Glomerular endothelial cell (primary cell): Measurements from ENCODE around the gene CYB5R4. TPM values are rescaled to one million over a fixed set of nuclear protein-coding genes. Genes with fewer than 3 reads are reported as not detected.
"Not testable (repeated sequence)": the region's sequence is repeated elsewhere in the genome, so short reads cannot be mapped to it uniquely, and the experiment has no call there.

Experiments used
- DNase-seq: peaks from one replicate; pipeline ENCODE4 v3.0.0-alpha.2; 2011; ENCODE audit warnings: low read depth, low spot score; ENCODE audit errors: extremely low read depth
- total RNA-seq: library from RNA; depleted of rRNA; stranded (reverse); fragments of >200 nt; gene quantifications from 2 replicates; pipeline ENCODE4 v1.2.3, GENCODE V29; 2015

The CYB5R4 gene
- total RNA-seq, 1 donor from 2014 or later, result 12.0 TPM

DNA sequence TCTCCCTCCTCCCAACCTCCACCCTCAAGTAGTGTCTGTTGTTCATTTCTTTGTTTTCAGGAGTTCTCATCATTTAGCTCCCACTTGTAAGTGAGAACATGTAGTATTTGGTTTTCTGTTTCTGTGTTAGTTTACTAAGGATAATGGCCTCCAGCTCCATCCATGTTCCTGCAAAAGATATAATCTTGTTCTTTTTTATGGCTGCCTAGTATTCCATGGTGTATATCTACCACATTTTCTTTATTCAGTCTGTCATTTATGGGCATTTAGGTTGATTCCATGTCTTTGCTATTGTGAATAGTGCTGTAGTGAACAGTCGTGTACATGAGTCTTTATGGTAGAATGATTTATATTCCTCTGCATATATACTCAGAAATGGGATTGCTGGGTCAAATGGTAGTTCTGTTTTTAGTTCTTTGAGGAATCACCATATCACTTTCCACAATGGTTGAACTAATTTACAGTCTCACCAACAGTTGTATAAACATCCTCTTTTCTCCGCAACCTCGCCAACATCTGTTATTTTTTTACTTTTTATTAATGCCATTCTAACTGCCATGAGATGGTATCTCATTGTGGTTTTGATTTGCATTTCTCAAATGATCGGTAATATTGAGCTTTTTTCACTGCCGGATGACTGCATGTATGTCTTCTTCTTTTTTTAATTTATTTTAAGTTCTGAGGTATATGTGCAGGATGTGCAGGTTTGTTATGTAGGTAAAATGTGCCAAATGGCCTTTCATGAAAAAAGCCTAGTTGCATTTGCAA is 48.3 kb downstream of the CYB5R4 start:
- not testable (repeated sequence) for DNase-seq

DNA sequence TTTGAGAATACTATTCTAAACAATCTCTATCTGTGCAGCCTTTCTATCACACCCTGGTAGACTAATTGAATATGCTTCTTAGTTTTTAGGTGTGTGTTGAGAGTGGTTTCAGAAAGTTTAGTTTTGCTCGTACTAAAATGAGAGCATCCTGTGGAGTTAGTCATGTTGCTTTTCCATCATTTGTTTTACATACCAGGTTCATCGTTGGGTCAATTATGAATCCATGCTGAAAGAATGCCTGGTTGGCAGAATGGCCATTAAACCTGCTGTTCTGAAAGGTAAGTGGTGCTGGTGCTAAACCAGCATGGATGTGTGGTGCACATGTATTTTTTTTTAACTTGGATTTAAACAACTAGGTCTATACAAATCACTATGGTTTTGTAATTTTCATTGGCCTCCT is 49.3 kb downstream of the CYB5R4 start:
- DNase-seq, result no peak

- no peak for DNase-seq
These were observed 51.8 kb downstream of the CYB5R4 start for GRCh38 chr6:83911278-83911677.

DNA sequence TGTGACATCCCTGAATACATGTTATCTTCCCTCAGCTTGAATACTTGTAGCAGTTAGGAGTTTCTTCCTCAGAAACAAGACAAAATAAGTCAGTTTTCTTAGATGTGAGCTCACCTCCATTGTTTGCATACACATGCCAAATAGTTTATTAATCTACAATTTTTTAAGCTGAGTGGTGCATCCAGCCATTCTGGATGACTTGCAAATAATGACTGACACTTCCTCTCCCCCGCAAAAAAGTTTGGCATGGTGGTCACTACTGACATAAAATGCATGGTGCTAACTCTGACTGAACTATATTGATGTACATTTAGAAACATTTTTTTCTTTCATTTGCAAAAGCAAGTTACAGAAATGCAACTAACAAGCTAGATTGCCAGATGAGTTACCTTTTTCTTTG is 55.5 kb downstream of the CYB5R4 start:
- no peak for DNase-seq

DNA sequence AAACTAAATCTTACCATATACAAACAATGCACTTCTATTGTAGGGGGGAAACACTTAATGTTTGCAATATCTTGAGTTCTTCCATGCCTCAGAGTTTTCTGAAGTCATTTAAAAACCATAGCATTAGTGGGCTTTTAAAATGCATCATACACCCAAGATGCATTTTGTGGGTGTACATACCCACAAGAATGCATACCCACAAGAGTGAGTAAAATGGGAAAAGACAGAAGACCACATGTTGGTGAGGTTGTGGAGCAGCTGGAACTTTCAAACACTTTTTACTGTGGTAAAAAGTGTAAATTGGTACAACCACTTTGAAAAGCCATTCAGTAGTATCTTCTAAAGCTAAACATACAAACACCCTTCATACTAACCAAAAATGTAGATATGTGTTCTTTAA is 57.5 kb downstream of the CYB5R4 start:
- no peak for DNase-seq

GRCh38 chr6:83920017-83920416 is 60.5 kb downstream of the CYB5R4 start:
- no peak for DNase-seq

GRCh38 chr6:83921315-83921714 is 61.8 kb downstream of the CYB5R4 start:
- DNase-seq, result no peak

- DNase-seq, result no peak
These were observed 68.0 kb downstream of the CYB5R4 start for GRCh38 chr6:83927470-83927869.

DNA sequence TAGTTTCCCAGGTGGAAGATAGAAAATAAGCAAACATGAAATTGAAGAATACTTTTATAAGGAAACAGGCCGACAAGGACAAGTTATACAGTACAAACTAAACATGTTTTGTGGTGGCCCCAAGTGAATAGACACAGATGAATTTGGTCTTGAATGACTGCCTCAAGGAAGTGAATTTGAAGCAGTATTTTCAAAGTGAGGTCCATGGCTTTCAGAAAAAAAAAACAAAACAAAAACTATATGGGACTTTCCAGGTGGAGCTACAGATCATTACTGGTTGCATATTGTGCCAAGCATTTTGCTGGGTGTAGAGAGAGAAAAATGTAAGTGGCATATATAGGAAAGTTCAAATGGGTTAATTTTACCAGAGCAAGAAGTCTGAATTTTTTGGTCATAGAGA is 68.8 kb downstream of the CYB5R4 start:
- no peak for DNase-seq

- not testable (repeated sequence) for DNase-seq
These were observed 86.8 kb downstream of the CYB5R4 start for GRCh38 chr6:83946201-83946833.

DNA sequence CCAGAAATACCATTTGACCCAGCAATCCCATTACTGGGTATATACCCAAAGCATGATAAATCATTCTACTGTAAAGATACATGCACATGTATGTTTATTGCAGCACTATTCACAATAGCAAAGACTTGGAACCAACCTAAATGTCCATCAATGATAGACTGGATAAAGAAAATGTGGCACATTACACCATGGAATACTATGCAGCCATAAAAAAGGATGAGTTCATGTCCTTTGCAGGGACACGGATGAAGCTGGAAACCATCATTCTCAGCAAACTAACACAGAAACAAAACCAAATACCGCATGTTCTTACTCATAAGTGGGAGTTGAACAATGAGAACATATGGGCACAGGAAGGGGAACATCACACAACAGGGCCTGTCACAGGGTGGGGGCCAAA is 88.5 kb downstream of the CYB5R4 start:
- DNase-seq, result not testable (repeated sequence)

DNA sequence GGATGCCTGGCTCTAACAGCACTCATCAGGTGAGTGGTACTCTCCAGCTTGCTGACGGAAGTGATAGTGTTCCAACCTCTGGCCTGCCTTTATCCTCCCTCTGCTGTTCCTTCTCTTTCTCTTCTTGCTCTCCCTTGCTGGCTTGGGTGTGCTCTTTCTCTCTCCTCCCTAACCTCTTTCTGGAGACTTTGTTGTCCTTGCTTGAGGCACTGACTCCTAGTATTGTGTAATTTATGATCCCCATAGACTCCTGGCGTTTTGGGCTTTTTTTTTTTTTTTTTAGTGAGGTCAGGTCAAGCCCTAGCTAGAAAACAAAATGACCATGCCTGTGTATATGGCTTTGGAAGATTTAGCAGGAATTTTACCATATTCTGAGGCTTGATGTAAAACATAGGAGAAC is 89.4 kb downstream of the CYB5R4 start:
- no peak for DNase-seq

GRCh38 chr6:83951423-83951822 is 91.9 kb downstream of the CYB5R4 start:
- DNase-seq, result not testable (repeated sequence)

DNA sequence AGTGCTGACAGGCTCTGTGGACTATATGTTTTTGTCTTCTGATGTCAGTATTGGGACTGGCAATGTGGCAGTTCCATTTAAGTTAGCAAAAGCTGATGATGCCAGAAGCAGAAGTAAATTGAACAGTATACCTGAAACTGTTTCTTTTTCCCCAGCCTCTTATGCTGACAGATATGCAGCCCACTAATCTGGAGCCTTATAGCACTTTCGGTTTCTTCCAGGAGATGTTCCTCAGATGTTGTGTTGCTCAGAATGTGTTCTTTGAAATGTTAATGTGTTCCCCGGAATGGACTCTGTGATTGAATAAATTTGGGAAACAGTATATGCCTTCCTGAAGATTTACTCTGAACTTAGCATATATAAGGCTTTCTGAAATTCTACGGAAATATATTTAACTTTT is 93.3 kb downstream of the CYB5R4 start:
- no peak for DNase-seq

DNA sequence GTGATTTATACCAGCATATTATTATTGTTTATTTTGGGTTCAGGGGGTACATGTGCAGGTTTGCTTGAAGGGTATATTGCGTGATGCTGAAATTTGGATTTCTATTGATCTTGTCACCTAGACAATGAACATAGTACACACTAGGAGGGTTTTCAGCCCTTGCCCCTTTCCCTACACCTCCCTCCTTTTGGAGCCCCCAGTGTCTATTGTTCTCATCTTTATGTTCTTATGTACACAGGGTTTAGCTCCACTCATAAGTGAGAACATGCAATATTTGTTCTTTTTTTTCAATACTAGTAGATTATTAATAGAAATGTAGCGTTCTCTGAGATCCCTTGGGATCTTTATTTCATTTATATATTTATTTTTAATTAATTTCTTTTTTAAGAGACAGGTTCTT is 94.9 kb downstream of the CYB5R4 start:
- DNase-seq, result no peak

DNA sequence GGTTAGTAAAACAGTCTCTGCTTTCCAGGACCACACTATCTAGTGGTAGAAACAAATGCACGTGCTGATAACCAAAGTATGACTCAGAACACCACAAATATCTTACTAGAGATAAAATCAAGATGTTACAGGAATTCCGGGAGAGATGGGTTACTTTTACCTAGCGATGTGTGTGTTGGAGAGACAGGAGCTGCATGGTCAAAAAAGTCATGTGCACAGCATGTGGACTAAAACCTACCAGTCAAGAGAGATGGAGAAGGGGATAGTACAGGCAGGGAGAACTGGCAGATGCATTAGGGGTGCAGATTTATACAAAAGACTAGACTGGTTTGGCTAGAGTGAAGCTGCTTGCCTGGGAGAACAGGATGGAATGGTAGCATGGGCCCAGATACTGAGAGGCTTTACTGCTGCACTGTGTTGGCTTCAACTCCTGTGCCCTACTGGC is 98.8 kb downstream of the CYB5R4 start:
- no peak for DNase-seq

DNA sequence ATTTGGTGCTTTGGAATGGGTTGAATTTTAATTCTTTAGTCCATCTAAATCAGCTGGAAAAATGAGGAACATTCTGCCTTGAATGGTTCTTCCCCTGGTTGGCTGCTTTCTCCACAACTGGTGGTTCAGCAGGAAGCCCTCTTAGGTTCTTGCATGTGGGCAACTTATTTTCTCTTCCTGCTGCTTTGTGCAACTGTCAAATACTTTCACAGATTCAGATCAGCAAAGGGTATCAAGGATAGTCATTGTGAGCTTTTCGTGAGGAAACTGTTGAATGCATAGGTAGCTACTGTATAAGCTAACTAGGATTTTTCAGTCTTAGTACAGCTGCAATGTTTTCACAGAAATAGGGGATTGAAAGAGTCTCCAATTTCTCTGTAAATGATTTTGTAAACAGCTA is 101.2 kb downstream of the CYB5R4 start:
- DNase-seq, result no peak

DNA sequence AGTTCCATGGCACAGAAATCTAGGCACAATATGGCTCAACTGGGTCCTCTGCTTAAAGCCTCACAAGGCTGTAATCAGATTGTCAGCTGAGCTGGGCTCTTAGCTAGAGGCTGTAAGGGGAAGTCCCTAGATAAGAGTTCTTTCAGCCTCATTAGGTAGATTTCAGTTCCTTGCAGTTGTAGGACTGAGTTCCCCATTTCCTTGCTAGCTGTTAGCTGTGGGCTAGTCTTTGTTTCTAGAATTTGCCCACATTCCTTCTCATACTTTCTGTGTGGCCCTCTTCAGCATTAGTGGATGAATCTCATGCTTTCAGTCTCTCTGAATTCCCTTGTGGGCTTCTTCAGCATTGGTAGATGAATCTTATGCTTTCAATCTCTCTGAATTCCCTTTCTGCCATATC is 103.1 kb downstream of the CYB5R4 start:
- no peak for DNase-seq

DNA sequence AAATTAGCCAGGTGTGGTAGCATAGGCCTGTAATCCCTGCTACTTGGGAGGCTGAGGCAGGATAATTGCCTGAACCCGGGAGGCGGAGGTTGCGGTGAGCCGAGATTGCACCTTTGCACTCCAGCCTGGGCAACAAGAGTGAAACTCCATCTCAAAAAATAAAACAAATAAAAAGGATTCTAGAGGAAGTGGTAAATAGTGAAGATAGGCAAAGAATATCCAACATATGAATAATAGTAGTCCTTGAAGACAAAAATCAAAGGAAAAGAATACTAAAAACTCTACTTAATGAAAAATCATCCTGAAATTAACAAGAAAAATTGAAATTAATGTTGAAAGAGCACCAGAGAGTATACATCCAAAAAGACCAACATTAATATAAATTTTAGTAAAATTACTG is 107.0 kb downstream of the CYB5R4 start:
- no peak for DNase-seq

DNA sequence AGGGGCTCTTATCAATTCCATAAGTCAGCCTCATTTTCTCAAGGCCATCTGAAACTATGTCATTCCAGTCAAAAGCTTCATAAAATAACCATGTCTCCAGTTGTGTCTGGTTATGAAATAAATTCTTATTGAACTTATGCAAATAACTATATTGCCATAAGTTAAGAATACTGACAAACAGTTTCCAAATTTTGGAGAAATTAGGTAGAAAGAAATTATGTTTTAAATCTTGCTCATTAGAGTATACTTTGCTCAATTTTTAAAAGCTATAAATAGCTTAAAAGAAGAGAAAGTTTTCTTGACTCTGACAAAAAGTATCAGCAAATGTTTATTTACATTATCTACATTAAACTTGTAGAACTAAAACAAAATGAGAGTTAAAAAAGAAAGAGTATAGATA is 111.1 kb downstream of the CYB5R4 start:
- DNase-seq, result no peak

GRCh38 chr6:83974409-83975050 is 115.0 kb downstream of the CYB5R4 start:
- DNase-seq, result no peak
